ENCODE data around the gene SYNDIG1.

- no peak for TF ChIP-seq CTCF (conservative IDR thresholded peaks at IDR 0.05; ENCODE audit: low read depth, low read length)
- no peak for TF ChIP-seq POLR2A (IDR thresholded peaks at IDR 0.05; ENCODE audit: low read depth, low read length)
- TF ChIP-seq RFX5 (IDR thresholded peaks at IDR 0.05; ENCODE audit: low read depth, low read length), result no peak
- no peak for TF ChIP-seq RAD21 (IDR thresholded peaks at IDR 0.05; ENCODE audit: low read length)
- no peak for TF ChIP-seq CHD1 (IDR thresholded peaks at IDR 0.05; ENCODE audit: low read depth, low read length)
- no peak for TF ChIP-seq MAZ (IDR thresholded peaks at IDR 0.05; ENCODE audit: borderline replicate concordance, low read depth, low read length)
- no peak for TF ChIP-seq FOS (IDR thresholded peaks at IDR 0.05; ENCODE audit: low read depth, low read length)
- TF ChIP-seq MAFK (IDR thresholded peaks at IDR 0.05; ENCODE audit: low read depth, low read length), result no peak
- no peak for TF ChIP-seq SMC3 (IDR thresholded peaks at IDR 0.05; ENCODE audit: low read depth, low read length)
- no peak for TF ChIP-seq MXI1 (IDR thresholded peaks at IDR 0.05; ENCODE audit: borderline replicate concordance, low read depth, low read length)
- TF ChIP-seq CEBPB (IDR thresholded peaks at IDR 0.05; ENCODE audit: low read depth, low read length), result no peak
Observed at GRCh38 chr20:24609757-24610156, 140.3 kb downstream of the SYNDIG1 start.

Measured in IMR-90 (cell line).